ENCODE results near the gene APC. TPM values are rescaled to one million over a fixed set of nuclear protein-coding genes. Genes with fewer than 3 reads are reported as not detected.

Gene APC
- total RNA-seq, 4 donors from 2014 or later: 57.3 to 68.2 (median 65.5) TPM

GRCh38 chr5:112718344-112718743 is 19.3 kb upstream of the APC start:
- no peak for TF ChIP-seq CTCF (IDR thresholded peaks at IDR 0.05; ENCODE audit: low read depth)

- TF ChIP-seq CTCF (IDR thresholded peaks at IDR 0.05; ENCODE audit: low read depth): no peak
Measured at GRCh38 chr5:112720576-112720975, 17.1 kb upstream of the APC start.

- no peak for TF ChIP-seq CTCF (IDR thresholded peaks at IDR 0.05; ENCODE audit: low read depth)
Measured at GRCh38 chr5:112724901-112725300, 12.8 kb upstream of the APC start.

- no peak for TF ChIP-seq CTCF (IDR thresholded peaks at IDR 0.05; ENCODE audit: low read depth)
Measured at GRCh38 chr5:112729630-112730029, 8.1 kb upstream of the APC start.

- no peak for TF ChIP-seq CTCF (IDR thresholded peaks at IDR 0.05; ENCODE audit: low read depth)
Measured at GRCh38 chr5:112732131-112732530, 5.6 kb upstream of the APC start.

GRCh38 chr5:112733586-112733985 is 4.1 kb upstream of the APC start:
- no peak for TF ChIP-seq CTCF (IDR thresholded peaks at IDR 0.05; ENCODE audit: low read depth)

- TF ChIP-seq CTCF (IDR thresholded peaks at IDR 0.05; ENCODE audit: low read depth): no peak
Measured at GRCh38 chr5:112734597-112734996, 3.1 kb upstream of the APC start.
